GM19452 (cell line): ENCODE measurements around the gene RASL12.
"Not testable (repeated sequence)": the region's sequence is repeated elsewhere in the genome, so short reads cannot be mapped to it uniquely, and the experiment has no call there.

Source experiments
- ATAC-seq: cut with Tn5 transposase; IDR thresholded peaks from one replicate; pipeline ENCODE4 v1.9.1; 2021; ENCODE audit not compliant: unreplicated experiment

Gene RASL12

DNA sequence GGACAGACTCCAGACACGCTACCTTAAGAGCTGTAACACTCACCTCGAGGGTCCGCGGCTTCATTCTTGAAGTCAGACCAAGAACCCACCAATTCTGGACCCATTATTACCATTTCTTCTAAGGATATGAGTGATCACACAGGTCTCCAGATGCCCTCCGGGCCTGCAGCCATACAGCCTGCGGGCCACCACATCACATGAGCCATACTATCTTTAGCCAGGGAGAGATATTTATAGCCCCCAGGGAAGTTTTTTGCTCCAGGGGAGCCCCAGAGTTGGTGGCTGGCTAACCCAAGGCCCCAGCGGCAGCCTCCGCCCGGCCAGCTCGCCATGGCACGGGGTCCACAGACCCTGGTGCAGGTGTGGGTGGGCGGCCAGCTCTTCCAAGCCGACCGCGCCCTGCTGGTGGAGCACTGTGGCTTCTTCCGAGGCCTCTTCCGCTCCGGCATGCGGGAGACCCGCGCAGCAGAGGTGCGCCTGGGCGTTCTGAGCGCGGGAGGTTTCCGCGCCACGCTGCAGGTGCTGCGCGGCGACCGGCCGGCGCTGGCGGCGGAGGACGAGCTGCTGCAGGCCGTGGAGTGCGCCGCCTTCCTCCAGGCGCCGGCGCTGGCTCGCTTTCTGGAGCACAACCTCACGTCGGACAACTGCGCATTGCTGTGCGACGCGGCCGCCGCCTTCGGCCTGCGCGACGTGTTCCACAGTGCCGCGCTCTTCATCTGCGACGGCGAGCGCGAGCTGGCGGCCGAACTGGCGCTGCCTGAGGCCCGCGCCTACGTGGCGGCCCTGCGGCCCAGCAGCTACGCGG, 8.9 kb upstream of the RASL12 start, which contains the start of gene KBTBD13:
KBTBD13 (plus strand) TSS at position 261 of the 805 bp plus-strand sequence; CDS start at position 331, 70 bp downstream.
- no peak for ATAC-seq

DNA sequence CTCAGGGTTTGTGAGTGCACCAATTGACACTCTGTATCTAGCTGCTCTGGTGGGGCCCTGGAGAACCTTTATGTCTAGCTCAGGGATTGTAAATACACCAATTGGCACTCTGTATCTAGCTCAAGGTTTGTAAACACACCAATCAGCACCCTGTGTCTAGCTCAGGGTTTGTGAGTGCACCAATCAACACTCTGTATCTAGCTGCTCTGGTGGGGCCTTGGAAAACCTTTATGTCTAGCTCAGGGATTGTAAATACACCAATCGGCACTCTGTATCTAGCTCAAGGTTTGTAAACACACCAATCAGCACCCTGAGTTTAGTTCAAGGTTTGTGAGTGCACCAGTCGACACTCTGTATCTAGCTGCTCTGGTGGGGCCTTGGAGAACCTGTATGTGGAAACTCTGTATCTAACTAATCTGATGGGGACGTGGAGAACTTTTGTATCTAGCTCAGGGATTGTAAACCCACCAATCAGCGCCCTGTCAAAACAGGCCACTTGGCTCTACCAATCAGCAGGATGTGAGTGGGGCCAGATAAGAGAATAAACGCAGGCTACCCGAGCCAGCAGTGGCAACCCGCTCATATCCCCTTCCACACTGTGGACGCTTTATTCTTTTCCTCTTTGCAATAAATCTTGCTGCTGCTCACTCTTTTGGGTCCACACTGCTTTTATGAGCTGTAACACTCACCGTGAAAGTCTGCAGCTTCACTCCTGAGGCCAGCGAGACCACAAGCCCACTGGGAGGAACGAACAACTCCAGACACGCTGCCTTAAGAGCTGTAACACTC, 8.0 kb upstream of the RASL12 start:
- ATAC-seq: not testable (repeated sequence)

DNA sequence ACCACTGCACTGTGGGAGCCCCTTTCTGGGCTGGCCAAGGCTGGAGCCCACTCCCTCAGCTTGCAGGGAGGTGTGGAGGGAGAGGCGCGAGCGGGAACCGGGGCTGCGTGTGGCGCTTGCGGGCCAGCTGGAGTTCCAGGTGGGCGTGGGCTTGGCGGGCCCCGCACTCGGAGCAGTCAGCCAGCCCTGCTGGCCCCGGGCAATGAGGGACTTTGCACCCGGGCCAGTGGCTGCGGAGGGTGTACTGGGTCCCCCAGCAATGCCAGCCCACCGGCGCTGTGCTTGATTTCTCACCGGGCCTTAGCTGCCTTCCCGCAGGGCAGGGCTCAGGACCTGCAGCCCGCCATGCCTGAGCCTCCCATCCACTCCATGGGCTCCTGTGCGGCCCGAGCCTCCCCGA, 7.2 kb upstream of the RASL12 start:
- ATAC-seq: not testable (repeated sequence)

DNA sequence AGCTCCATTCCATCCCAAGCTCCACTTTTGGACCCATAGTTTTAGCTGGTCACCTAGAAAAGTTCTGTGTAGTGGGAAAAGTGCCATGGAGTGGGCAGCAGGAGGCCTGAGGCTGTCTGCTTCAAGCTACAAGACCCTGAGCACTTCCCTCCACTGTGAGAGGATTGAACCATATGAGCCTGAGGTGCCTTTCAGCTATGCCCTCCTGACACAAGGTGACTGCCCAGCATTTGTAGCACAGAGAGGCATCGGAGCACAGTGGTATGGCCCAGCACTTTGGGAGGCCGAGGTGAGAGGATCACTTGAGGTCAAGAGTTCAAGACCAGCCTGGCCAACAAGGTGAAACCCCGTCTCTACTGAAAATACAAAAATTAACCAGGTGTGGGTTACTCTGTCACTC, 4.8 kb upstream of the RASL12 start:
- no peak for ATAC-seq

DNA sequence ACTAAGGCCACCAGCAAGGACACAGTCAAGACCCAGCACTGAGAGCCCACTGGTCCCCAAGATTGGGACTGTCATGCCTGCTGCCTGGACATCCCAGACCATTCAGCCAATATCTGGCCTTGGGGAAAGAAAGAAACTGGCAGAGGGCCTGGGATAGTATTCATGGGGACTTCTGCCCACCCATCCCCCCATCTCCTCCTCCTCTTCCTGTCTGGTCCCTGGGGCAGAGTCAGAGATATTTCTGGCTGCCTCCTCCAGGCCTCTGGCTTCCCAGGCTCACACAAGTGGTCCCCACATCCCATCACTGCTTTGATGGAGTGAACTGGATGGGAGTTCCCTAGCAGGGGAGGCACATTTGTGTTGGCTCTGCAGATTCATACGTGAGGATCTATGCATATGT, 4.2 kb upstream of the RASL12 start:
- no peak for ATAC-seq

DNA sequence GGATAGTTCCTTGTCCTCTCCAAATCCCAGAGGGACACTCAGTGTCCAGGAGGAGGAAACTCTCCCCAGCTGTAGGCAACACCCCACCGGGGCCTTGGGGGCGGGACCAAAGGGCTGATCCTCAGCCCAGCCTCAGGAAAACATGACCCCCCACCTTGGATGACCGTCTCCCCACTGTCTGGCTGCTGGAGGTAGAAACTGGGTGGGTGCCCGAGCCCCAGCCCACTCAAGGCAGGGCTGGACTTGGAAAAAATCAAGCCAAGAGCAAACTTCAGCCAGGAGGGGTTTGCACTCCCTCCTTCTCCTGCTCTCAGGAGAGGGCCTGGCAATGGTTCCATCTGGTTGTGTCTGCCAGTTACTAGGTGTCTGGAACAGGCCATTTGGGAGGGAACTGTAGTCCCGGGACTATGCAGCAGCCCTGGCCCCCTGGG, 3.6 kb upstream of the RASL12 start:
- ATAC-seq: no peak

DNA sequence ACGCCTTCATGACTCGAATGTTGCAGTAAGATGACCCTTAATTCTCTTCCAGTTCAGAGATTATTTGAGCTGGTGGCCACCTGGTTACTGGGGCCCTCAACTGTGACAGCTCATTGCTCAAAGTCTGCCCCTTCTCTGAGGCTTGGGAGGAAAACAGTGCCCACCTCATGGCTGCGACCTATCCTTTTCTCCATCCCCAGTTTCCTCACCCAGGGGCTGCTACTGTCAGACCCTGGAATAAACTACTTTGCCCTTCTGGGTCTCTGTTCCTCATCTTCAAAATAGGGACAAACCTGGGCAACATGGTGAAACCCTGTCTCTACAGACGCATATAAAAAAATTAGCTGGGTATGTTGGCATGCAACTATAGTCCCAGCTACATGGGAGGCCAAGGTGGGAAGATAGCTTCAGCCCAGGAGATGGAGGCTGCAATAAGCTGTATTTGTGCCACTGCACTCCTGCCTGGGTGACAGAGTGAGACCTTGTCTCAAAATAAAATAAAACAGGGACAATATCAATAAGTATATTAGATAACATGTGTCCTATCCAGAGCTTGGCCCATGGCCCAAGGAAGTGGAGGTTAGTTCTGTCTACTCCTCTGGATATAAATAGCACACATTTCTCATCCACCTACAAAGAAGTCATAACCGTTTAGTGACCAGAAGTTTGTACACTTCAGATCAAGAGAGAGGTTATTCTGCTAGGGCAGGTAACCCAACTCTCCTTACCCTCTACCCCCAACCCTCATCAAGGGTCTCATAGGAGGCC, 2.2 kb upstream of the RASL12 start:
- no peak for ATAC-seq

DNA sequence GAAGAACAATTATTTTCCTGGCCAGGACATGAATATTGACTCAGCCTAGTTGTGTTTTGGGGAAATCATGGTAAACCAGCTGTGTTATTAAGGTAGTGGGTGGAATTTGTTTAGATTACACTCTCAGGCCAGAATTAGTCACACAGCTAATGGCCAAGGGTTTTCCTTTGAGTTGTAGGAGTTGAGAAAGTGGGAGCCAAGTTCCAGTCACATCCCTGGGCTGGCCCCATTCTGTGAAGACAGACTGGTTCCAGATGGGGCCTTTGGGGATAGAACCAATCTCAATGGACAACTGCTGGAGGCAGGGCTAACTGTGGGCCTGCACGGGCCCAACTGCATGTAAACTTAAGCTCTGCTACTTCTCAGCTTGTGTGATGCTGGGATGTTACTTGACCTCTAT, 1.4 kb upstream of the RASL12 start:
- ATAC-seq: no peak

DNA sequence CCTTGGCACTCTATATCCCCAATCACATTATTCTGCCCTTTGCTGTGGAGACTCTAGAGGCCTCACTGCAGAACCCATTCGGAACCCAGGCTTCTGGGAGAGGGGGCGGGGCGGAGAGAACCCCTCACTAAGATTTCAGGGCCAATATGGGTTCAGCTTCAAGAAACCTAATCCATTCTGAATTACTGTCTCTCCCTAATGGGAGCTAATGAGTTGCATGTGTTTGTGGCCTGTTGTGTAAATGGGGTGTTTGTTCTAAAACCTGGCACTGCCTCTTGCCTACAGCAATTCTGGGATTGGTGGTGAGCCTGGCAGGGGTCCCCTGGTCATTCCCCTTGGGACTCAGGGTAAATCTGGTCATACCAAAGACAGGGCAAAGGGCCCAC, 605 bp upstream of the RASL12 start:
- ATAC-seq: no peak

DNA sequence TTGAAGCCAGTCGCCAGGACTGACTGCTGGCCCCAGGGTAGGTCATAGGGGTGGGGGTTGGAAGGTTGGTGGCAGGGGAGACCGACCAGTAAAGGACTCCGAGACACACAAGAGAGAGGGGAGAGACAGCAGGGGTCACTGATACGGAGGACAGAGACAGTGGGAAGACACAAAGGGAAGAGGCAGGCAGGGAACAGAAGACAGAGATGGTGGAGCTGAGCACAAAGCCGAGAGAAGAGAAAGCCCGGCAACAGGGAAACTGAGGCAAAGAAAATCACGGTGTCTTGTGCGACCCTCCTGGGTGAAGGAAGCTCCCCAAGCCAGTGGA, 510 bp downstream of the RASL12 start:
- ATAC-seq: no peak

DNA sequence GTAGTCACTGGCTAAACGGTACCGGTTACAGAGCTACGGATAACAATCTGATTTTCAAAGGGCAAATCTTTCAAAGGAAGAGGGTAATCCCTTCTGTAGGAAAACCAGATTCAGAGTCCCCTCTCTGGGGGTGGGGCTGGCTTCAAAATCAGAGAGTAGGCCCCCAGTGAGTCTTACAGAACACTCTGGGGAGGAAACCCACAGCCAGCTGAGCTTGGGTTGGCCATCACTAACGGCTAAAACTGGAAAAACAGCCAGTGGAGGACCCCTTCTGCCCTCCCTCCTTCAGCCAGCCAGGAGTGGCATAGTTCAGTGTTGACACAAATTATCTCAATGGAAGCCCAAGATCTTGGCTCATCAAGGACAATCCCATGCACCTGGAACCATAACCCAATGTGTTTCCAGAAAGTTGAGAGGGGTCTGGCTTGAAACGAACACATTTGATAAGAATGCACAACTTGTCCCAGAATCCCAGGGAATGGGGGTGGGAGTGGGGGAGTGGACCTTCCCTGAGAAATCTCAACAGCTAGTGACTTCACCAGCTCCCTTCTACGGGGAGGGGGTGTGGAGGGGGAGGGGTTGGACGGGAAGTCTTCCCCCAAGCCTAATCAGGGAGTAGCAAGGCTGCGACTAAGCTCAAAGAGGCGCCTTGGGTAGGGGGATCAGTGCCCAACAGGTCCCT, 1.0 kb downstream of the RASL12 start:
- ATAC-seq: no peak

DNA sequence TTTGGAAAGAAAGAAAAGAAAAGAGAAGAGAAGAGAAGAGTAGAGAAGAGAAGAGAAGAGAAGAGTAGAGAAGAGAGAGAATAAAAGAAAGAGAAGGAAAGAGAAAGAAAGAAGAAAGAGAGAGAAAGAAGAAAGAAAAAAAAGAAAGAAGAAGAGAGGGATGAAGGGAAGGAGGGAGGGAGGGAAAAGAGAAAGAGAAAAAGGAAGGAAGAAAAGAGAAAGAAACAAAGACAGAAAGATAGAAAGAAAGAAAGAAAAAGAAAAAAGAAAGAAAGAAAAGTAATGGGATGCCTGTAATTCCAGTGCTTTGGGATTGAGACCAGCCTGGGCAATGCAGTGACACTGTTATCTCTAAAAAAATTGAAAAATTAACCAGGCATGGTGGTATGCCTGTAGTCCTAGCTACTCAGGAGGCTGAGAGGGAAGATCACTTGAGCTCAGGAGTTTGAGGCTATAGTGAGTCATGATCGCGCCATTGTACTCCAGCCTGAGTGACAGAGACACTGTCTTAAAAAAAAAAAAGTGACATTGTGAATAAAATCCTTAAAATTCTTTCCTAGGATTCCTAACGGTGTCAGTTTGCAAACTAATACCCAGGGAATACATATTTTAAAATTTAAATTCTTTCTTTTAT, 1.7 kb downstream of the RASL12 start:
- ATAC-seq: no peak

DNA sequence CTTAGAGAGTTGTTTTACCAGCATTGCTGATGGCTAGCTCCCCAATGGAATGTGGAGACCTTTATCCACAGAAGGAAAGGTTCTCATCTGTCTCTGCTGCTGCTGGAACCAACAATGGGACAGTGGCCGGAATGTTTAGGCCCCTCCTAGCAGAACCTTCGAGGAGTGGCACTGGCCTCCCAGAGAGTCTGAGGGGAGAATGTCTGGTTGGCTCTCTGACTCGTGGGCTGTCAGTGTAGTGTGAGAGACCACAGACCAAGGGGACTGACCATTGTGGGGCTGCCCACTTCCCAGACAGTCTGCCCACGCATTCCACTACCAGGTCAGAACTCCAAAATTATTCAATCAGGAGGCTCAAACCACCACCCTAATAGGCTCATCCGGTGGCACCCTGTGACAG, 5.1 kb downstream of the RASL12 start:
- no peak for ATAC-seq

DNA sequence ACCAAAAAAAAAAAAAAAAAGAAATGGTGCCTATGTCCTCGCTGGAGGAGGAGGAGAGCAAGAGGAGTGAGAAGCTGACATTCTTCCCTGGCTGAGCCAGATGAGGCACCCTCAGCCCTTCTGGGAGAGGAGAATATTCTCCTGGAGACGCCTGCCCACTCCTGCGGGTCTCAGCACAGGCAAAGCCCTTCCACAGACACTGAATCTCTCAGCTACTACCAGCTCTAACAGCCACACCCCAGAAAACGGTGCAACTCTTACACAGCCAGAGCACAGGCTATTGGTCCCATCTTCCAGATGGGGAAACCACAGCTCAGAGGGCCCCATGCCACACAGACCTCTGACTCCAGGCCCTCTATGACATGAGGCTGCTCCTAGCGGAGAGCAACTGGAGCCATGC, 5.7 kb downstream of the RASL12 start:
- no peak for ATAC-seq

DNA sequence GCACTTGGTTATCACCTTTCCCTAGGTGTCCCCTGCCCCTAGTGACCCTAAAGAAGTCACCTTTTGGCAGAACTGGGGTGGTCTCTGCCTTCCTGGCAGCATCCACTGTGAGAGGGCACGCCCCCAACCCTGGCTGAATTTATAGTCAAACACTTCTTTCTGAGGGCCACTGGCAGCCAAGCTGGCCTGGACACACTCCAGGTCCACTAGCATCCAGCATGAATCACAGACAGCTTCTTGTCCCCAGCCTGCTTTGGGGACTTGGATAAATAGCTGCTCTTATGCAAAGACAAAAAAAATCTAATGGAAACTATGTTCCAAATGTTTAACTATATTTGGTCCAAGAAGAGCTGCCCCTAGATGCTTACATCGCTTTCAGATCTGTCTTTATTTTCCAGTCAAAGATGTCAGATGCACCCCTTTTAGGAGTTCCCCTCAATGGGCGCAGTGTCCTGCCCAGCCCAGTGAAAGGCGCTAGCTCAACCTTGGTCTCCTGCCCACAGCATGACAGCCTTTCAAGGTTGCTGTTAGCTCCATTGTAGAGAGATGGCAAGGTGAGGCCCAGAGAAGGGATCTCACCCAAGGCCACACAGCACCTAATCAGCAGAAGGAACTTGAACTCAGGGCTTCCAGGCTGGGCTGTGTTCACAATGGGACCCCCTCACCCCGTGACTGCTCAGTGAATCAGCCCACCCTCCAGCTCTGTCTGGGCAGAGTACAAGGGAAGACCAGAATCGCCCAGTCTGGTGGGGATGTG, 7.0 kb downstream of the RASL12 start:
- no peak for ATAC-seq

DNA sequence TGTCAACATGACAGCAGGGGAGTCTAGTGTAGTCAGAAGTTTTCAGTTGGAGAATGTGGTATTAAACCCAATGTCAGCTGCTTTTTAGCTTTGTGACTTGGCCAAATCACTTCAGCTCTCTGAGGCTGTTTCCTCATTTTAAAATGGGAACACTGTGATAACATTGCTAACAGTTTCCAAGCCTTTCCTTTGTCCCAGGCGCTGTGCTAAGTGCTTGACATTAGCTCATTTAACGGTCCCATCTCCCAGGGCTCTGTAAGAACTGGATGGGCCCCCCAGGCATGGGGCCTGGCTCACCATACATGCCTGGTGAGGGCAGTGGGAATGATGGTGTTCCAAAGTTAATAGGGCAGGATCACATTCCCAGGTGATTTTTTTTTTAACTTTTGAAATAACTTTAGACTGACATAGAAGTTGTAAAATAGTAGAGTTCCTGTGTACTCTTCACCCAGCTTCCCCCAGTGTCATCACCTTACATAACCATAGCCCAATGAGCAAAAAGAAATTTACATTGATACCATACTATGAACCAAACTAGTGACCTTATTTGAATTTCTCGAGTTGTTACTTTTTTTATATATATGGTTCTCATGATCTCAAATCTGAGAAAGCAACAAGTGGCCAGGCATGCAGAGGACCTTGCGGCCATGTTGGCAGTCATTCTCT, 7.7 kb downstream of the RASL12 start:
- no peak for ATAC-seq

DNA sequence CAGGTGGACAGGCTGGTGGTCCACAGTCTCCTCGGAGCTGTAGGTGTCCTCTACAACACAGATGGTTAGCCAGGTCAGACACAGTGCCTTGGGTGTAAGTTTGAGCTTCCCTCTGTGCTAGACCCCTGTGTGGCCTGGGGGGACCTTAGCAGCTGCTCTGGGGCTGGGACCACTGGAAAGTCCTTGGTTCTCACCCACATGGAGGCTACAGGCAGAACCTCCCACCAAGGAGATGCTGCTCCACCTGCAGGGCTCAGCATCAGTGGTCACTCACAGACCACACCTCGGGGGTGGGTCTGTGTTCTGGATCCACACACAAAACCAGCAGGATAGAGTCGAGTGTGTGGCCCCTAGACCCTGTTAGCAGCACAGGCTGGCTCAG, 8.4 kb downstream of the RASL12 start:
- ATAC-seq: no peak

DNA sequence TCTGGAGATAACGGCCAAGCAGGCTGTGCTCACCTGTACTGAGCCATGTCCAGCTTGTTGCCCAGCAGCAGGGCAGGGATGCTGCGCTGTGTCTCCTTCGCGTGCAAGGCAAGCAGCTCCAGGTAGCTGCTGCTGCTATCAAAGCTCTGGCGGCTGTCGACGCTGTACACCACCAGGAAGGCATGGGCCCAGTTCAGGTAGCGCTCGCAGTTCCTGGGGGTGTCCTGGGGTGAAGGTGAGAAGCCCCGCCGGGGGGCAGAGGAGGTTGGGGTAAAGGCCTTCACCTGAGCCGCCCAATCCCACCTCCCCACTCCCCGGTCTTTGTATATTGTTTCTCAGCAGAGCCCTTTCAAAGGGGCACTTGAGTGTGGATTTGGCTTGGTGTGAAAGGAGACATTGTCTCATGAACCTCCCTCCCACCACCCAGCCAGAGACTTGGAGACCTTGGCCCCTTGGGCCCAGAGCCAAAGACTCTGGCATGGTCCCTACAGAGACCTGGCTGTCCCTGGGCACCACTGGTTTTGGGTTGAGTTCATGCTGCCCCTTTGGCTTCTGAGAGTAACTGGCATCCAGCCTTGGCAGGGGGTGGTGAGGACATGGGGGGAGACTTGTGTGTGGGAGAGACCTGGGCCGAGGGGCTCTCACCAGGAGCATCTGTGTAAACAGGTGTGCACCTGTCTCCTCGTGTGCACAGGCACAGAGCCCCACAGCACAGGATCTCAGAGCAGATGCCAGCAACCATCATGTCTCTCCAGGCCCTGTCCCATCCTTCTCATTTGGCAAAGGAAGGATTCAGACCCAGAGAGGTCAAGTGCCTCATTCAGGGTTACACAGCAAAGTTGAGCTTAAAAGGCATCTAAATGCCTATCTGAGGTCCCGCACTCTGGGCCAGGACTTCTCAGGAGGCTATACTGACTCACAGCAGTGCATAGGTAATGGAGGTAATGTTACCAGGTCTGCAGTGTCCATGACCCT, 9.1 kb downstream of the RASL12 start:
- ATAC-seq: no peak
